CD14-positive monocyte (primary cell): ENCODE measurements around the gene SPECC1L. TPM values are rescaled to one million over a fixed set of nuclear protein-coding genes. Genes with fewer than 3 reads are reported as not detected.

ENCODE experiments used
- DNase-seq, 3 donors: peaks; one replicate each; pipeline ENCODE4 v3.0.0-alpha.2; 2011 to 2022
- H2AFZ ChIP-seq: 2 replicates; pipeline ENCODE4 v1.6.0; 2012; ENCODE audit warnings: mild to moderate bottlenecking, low read depth, low read length, inconsistent platforms; ENCODE audit not compliant: insufficient read depth, poor library complexity, severe bottlenecking
- H3K27ac ChIP-seq, 2 donors: 1 replicate in 1 of 2; 2 replicates in 1 of 2; pipeline ENCODE4 v1.5.1; 2012 to 2013; ENCODE audit warnings: low read length in 2 of 2, control low read depth in 1 of 2, inconsistent platforms in 1 of 2, low read depth in 1 of 2, mild to moderate bottlenecking in 1 of 2
- H3K27me3 ChIP-seq, 2 donors: one replicate each; pipeline versions ENCODE4 v1.6.0 to v1.6.1; 2011 to 2013; ENCODE audit warnings: low read length in 2 of 2; ENCODE audit not compliant: control insufficient read depth in 2 of 2, insufficient read depth in 2 of 2
- H3K36me3 ChIP-seq, 2 donors: replicated peaks in 1 of 2; 1 replicate in 1 of 2; 2 replicates in 1 of 2; pipeline versions ENCODE4 v1.5.1 to v1.6.1; 2012 to 2013; ENCODE audit warnings: low read length in 2 of 2, control low read depth in 1 of 2, inconsistent platforms in 1 of 2, mild to moderate bottlenecking in 1 of 2; ENCODE audit not compliant: insufficient read depth in 2 of 2, control insufficient read depth in 1 of 2
- H3K4me1 ChIP-seq, 2 donors: 1 replicate in 1 of 2; 2 replicates in 1 of 2; pipeline versions ENCODE4 v1.5.1 to v1.6.1; 2012 to 2013; ENCODE audit warnings: low read length in 2 of 2, control low read depth in 1 of 2, inconsistent platforms in 1 of 2, mild to moderate bottlenecking in 1 of 2, moderate library complexity in 1 of 2; ENCODE audit not compliant: insufficient read depth in 2 of 2, control insufficient read depth in 1 of 2
- H3K4me2 ChIP-seq: replicated peaks from 2 replicates; pipeline ENCODE3; 2012; ENCODE audit warnings: low read length, moderate library complexity, mild to moderate bottlenecking; ENCODE audit not compliant: poor library complexity, severe bottlenecking; ENCODE audit errors: extremely low read depth
- H3K4me3 ChIP-seq, 3 experiments: fragments of 200-600 bp in 1 of 3; sonication (generic) in 1 of 3; replicated peaks in 1 of 3; 1 replicate in 2 of 3; 2 replicates in 1 of 3; pipeline ENCODE4 v1.5.1; 2011 to 2013; ENCODE audit warnings: low read length in 3 of 3, mild to moderate bottlenecking in 3 of 3, control low read depth in 2 of 3, low read depth in 2 of 3, inconsistent platforms in 1 of 3, moderate library complexity in 1 of 3
- H3K79me2 ChIP-seq: 2 replicates; pipeline ENCODE4 v1.6.0; 2012; ENCODE audit warnings: mild to moderate bottlenecking, control low read depth, inconsistent platforms, low read length, moderate library complexity; ENCODE audit not compliant: insufficient read depth
- H3K9ac ChIP-seq: 2 replicates; pipeline ENCODE4 v1.6.0; 2017; ENCODE audit warnings: low read length, mild to moderate bottlenecking; ENCODE audit not compliant: insufficient read depth, poor library complexity, severe bottlenecking
- H3K9me3 ChIP-seq, 2 donors: replicated peaks in 1 of 2; 1 replicate in 1 of 2; 2 replicates in 1 of 2; pipeline versions ENCODE4 v1.5.1 to v1.6.1; 2012 to 2013; ENCODE audit warnings: low read length in 2 of 2, control low read depth in 1 of 2; ENCODE audit not compliant: control insufficient read depth in 1 of 2, insufficient read depth in 1 of 2
- H4K20me1 ChIP-seq: 2 replicates; pipeline ENCODE4 v1.6.0; 2012; ENCODE audit warnings: mild to moderate bottlenecking, low read length, control low read depth, moderate library complexity; ENCODE audit not compliant: insufficient read depth
- H3K27ac Mint-ChIP-seq, 7 donors: one replicate each; pipeline ENCODE4 v1.8.0; 2020; ENCODE audit warnings: mild to moderate bottlenecking in 7 of 7, mixed read lengths in 7 of 7, moderate library complexity in 6 of 7, inconsistent platforms in 2 of 7
- H3K27me3 Mint-ChIP-seq, 3 donors: one replicate each; pipeline ENCODE4 v1.8.0; 2021 to 2022; ENCODE audit warnings: low read depth in 3 of 3, mild to moderate bottlenecking in 3 of 3, mixed read lengths in 3 of 3, moderate library complexity in 3 of 3, inconsistent platforms in 1 of 3
- H3K36me3 Mint-ChIP-seq, 2 donors: one replicate each; pipeline ENCODE4 v1.8.0; 2020; ENCODE audit warnings: mixed read lengths in 2 of 2, inconsistent platforms in 1 of 2, mild to moderate bottlenecking in 1 of 2
- H3K4me1 Mint-ChIP-seq: one replicate; pipeline ENCODE4 v1.8.0; 2020; ENCODE audit warnings: mild to moderate bottlenecking, mixed read lengths
- H3K4me3 Mint-ChIP-seq, 2 donors: one replicate each; pipeline ENCODE4 v1.8.0; 2020; ENCODE audit warnings: mild to moderate bottlenecking in 2 of 2, mixed read lengths in 2 of 2, moderate library complexity in 1 of 2
- H3K9me3 Mint-ChIP-seq, 7 donors: one replicate each; pipeline ENCODE4 v1.8.0; 2020 to 2022; ENCODE audit warnings: mixed read lengths in 7 of 7, mild to moderate bottlenecking in 6 of 7, moderate library complexity in 6 of 7, inconsistent platforms in 2 of 7
- CTCF ChIP-seq: fragments of 200-600 bp; IDR thresholded peaks from one replicate; pipeline ENCODE4 v1.8.0; 2022; ENCODE audit warnings: antibody characterized with exemption, mild to moderate bottlenecking
- WGBS: methylation state at CpG from one replicate; pipeline ENCODE4 v1.1.5; 2013; ENCODE audit warnings: missing lambda C conversion rate; ENCODE audit not compliant: insufficient coverage; 5-methylcytosine and 5-hydroxymethylcytosine counted together
- intact Hi-C, 2 donors: fragments of 100-400 bp; cut with micrococcal nuclease; formaldehyde crosslinking; loops; one replicate each; pipeline versions ENCODE4 v1.15.0 to v1.15.1; 2023
- polyA plus RNA-seq, 3 donors: library from polyadenylated mRNA; depleted of rRNA in 1 of 3; unstranded in 2 of 3; stranded (reverse) in 1 of 3; fragments of 300-500 nt in 2 of 3; fragments of >200 nt in 1 of 3; fragmentation: Illumina TruSeq in 2 of 3; gene quantifications; 1 replicate in 2 of 3; 2 replicates in 1 of 3; pipeline ENCODE4 v1.2.3, GENCODE V29; 2012 to 2021

The SPECC1L gene
- polyA plus RNA-seq, 3 donors, result 2.5 to 7.2 (median 4.9) TPM

GRCh38 chr22:24451162-24451561 lies 180.5 kb downstream of the SPECC1L start:
- Mint-ChIP-seq H3K9me3 (peaks cover 2 to 7% (median 4%) of the 10 kb centered on the region in 7 donors), H3K27ac (no peak overlapping the region), H3K4me3 (no peak overlapping the region), H3K27me3 (peaks cover 0 to 3% (median 2%) of the 10 kb centered on the region in 3 donors), H3K36me3 (peaks cover 9 to 14% of the 10 kb centered on the region in 2 donors), H3K4me1 (peaks cover 33% of the 10 kb centered on the region)
- intact Hi-C loops, result no loop called here
- Histone ChIP-seq H3K4me3 (no peak overlapping the region), H3K36me3 (no peaks in the 10 kb centered on the region), H3K4me1 (peaks cover 38 to 39% of the 10 kb centered on the region in 2 donors), H3K9ac (no peak overlapping the region), H3K4me2 (no peak overlapping the region), H4K20me1 (no peaks in the 10 kb centered on the region), H2AFZ (no peak overlapping the region), H3K9me3 (peaks cover 4% of the 10 kb centered on the region in 2 donors), H3K27me3 (no peaks in the 10 kb centered on the region), H3K27ac (no peak overlapping the region), H3K79me2 (no peaks in the 10 kb centered on the region)
- DNase-seq, result no peak
- TF ChIP-seq CTCF, result no peak

GRCh38 chr22:24453853-24454252 lies 183.2 kb downstream of the SPECC1L start:
- Mint-ChIP-seq H3K27me3 (peaks cover 0 to 3% (median 2%) of the 10 kb centered on the region in 3 donors), H3K9me3 (peaks cover 2 to 7% (median 4%) of the 10 kb centered on the region in 7 donors), H3K4me1 (peaks cover 31% of the 10 kb centered on the region), H3K36me3 (peaks cover 0 to 2% of the 10 kb centered on the region in 2 donors), H3K4me3 (no peak overlapping the region), H3K27ac (no peak overlapping the region)
- no peaks in the 10 kb centered on the region for H3K36me3 ChIP-seq
- TF ChIP-seq CTCF, result no peak
- no peaks in the 10 kb centered on the region for H4K20me1 ChIP-seq
- peaks cover 31 to 33% of the 10 kb centered on the region in 2 donors for H3K4me1 ChIP-seq
- no peaks in the 10 kb centered on the region for H3K79me2 ChIP-seq
- H3K9ac ChIP-seq, result no peak overlapping the region
- no CpG with 5 or more reads among the region's 1 CpG for WGBS
- H3K4me3 ChIP-seq, result no peak overlapping the region
- no peaks in the 10 kb centered on the region for H3K27me3 ChIP-seq
- DNase-seq, result no peak
- intact Hi-C loops, result no loop called here
- no peak overlapping the region for H2AFZ ChIP-seq
- H3K9me3 ChIP-seq, result peaks cover 4% of the 10 kb centered on the region in 2 donors
- H3K27ac ChIP-seq, result no peak overlapping the region
- H3K4me2 ChIP-seq, result no peak overlapping the region
